NCI-H1105 (cell line): ENCODE measurements around the gene FBN2.
"Not testable (repeated sequence)": the region's sequence is repeated elsewhere in the genome, so short reads cannot be mapped to it uniquely, and the experiment has no call there.

Experiments used
- DNase-seq: peaks from one replicate; lab custom pipeline; 2025; lab: John Stamatoyannopoulos, UW

Gene FBN2

DNA sequence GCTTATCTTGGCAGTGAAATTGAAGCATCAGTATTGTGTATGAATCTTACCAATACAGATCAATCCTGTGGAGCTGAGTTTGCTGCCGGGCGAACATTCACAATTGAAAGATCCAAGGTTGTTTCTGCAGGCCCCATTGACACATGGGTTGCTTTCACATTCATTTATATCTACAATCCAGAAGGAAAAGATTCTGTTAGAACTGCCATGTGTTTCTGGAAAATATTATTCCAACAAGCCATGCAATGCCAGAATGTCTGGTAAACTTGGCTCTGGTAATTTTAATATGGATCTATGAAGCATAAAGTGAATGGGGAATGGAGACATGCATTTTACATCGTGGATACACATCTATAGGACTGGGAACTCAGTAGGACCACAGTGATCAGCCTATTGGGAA lies 180.8 kb downstream of the FBN2 start:
- DNase-seq: no peak

DNA sequence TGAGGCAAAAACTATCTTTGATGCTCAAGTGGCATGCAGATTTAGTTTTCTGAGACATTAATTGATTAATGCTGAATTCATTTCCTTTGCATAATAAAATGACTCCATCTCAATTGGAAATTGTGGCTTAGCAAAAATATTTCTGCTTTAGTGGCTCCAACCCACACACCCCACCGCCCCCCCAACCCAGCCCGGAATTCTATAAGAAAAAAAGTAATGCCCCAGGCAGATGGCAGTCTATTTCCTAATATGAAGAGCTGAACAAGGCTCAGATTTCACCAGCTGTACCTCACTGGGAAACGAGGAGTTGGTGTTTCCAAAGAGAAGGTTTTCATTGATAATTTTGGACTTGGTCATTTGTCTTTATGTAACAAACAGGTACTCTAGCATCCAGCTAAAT lies 182.1 kb downstream of the FBN2 start:
- DNase-seq: no peak

DNA sequence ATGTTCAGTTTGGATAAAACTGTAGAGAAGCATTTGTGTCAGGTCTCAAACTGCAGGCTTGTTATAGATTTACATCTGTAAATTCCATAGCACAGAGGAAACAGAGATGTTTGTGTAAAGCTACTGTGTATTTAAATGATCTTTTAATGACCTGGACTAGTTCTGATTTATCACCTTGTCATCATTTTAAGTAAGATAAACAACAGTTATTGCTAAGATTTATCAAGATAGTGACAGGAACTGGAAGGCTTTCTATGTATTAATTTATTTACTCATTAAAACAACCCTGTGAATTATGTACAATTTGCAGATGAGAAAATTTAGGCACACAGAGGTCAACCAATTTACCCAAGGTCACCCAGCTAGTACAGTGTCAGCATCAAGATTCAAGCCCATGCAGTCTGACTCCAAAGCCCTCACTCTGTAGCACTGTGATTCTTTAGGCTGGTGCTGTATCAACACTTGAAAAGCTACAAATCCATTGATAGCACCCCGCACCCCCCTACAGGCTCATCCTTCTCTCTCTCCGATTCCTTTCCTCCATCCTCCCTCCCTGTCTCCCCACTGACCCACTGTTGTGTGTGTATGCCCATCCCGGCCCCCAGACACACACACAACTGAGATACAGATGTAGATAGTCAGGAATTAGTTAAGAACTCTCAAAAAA lies 184.5 kb downstream of the FBN2 start:
- no peak for DNase-seq

DNA sequence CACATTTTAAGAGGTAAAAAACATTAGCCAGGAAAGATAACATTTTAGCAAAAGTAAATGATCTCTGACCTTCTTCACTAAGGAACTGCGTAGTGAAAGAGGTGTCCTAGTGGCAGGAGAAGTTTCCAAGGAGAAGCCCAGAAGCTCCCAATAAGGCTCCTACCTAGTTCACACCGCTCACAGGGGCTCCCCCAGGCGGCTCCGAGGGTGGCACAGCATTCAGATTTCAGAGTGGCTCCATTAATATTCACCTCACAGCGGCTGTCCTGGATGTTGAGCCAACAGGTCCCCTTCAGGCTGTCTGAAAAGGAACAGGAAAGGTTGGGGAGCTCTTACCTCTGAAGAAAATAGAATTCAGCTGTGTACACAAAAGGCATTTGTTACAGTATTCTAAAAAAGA lies 187.3 kb downstream of the FBN2 start:
- DNase-seq: no peak

DNA sequence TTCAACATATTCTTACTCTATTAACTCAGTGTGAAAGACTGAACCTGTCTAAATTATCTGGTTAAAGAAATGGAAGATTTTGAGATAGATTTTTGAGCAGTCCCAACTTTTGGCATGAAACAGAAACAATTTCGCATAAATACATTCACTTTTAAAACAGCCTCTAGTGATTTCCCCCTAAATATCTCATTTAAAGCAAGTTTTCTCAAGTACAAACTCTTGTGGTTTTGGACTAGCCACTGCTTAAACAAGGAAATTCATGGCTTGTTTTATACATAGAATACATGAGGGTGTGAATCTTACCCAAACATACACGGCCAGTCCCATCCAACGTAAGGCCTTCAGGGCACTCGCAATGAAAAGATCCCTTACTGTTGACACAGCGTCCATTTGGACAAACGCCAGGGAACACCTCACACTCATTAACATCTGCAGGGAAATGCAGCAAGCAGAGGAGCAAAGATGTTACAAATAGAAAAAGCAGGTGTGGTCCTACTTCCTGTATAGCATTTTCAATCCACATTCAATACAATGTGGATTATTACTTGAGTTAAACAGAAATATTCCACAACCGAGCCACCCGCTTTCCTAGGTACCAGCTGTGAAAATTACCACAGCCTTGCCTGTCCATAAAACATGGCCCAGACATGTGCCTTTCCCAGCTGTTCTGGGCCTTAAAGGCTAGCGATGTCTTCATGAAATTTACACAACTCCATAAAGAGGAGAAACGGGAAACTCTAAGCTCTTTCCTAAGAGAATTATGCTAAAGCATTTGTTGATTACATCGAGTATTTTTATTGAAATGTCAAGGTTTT lies 188.8 kb downstream of the FBN2 start:
- DNase-seq: peak; percentile 57

DNA sequence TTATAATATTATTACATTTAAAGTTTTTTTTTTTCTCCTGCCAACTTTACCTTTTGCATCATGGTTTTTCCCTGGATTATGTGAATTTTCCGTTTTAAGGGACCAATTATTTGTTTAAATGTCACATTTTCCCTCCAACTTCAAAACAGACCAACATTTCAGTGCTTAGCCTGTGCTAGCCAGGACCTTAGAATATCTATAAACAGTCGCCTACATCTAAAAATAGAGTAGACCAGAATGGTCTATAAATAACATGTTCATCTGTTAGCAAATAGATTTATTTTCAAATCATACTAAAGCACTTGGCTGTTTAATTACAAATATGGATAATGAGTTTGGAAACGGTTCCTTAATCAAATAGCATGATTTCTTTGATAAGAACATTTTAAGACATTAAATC lies 192.0 kb downstream of the FBN2 start:
- DNase-seq: no peak

DNA sequence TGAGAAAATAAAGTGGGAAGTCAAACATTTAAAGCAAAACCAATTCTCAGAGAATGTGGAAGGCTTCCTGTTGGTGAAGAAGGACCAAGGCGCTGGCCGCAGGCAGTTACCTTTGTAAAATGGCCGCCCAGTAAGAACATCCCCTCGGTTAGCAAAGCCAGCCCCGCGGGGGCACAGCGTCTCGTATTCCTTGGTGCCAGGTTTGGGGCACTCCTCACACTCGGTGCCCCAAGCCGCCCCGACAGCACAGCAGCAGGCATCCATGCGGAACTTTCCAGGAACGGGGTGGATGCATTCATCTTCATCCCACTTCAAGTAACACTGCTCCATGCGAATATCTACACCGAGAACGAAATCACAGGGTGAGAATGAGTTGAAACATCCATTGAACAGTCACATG lies 192.8 kb downstream of the FBN2 start:
- DNase-seq: no peak

DNA sequence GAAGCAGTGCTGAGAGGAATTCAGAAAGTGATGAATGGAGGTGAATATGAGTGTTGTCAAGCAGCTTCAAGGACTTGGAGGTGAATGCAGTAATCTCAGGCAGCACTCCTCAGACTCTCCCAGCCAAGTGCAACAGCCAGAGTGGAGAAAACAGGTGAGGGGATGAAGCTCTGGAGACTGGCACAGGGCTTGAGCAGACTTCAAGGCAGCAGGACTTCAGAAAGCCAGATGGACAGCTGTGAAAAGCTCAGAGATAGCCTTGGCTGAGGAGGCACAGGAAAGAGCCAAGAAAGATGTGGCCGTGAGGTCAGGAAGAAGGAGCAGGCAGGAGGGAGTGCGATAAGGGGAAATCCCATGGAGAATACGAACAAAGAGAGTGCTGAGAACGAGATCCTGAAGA lies 194.9 kb downstream of the FBN2 start:
- DNase-seq: no peak

DNA sequence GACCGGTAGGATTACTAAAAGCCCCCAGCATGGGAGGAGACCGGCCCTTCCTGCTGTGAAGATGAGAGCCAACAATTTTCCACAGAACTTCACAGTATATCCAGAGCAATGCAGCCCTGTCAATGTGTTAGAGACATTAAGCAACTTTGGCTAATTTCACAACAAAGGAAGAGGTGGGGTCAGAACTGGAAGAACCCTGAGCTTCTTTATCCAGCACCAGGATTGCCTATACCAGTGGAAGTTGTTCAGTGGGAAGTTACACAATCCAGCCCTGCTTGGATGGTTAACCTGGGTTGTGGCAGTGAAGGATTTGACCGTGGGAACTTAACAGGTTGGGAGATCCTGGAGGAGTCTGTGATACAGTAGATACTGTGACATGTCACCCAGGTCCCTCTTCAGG lies 197.0 kb downstream of the FBN2 start:
- DNase-seq: no peak

DNA sequence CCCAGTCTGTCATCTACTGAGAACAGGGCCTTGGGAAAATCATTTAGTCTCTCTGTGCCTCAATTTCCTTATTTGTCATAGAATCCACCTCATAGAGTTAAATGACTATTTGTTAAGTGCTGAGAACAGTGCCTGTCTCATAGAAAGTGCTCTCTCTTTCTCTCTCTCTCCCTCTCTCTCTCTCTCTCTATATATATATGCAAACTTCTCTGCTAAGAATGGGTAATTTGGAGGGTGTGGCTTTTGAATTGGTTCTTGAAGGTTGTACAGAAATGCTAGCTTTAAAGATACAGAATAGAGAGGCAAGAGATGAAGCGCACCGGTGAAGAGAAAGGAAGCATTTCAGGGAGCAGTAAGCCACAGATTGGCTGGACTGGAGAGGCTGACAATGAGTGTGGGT lies 197.4 kb downstream of the FBN2 start:
- no peak for DNase-seq

DNA sequence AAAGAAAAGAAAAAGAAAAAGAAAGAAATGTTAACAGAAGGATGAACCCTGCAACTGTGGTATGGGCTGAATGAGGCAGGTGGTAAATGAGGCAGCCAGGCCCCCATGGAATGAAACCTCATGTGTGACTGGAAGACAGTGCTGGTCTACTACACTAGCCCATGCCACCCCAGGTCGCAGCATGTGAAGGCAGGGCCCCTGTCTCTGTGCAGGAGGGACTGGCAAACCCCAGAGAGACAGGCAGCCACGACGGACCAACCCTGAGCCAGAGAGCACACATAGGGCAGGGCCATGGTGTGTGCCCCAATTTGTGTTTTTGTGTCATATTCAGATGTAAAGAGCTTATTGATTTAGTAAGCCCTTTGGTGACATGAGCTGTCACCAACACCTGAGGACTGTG lies 198.5 kb downstream of the FBN2 start:
- no peak for DNase-seq

DNA sequence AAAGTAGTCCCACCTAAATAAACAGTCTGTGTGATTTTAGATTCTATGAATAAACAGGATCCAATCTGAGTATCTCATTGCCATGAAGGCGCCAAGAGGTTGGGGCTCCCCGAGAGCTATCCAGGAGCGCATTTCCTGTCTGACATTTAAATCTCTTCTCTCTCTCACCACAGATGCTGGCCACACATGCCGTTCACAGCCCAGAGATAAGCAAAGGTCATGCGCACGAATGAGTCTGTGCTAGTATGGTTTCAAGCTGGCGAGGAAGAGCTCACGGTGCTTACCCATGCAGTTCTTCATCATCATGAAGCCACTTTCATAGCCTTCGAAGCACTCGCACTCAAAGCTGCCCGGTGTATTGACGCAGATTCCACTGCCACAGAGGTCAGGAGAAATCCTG lies 199.4 kb downstream of the FBN2 start:
- DNase-seq: no peak

DNA sequence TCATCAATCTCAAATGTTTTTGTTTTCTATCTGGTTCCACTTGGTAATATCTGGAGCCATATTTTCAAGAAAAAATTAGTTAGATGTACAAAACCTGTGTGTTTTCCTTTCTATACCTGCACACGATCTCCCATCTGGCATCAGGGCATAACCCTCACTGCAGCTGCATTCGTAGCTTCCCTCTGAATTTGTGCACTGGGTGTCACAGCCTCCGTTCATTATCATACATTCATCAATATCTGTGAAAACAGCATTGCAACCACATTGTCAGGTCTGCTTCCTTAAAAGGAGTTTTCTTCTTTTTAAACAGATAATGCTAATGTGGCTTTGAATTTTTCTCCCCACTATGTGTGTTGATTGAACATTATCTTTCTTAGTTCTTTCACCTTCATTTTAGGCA lies 202.7 kb downstream of the FBN2 start:
- DNase-seq: no peak

DNA sequence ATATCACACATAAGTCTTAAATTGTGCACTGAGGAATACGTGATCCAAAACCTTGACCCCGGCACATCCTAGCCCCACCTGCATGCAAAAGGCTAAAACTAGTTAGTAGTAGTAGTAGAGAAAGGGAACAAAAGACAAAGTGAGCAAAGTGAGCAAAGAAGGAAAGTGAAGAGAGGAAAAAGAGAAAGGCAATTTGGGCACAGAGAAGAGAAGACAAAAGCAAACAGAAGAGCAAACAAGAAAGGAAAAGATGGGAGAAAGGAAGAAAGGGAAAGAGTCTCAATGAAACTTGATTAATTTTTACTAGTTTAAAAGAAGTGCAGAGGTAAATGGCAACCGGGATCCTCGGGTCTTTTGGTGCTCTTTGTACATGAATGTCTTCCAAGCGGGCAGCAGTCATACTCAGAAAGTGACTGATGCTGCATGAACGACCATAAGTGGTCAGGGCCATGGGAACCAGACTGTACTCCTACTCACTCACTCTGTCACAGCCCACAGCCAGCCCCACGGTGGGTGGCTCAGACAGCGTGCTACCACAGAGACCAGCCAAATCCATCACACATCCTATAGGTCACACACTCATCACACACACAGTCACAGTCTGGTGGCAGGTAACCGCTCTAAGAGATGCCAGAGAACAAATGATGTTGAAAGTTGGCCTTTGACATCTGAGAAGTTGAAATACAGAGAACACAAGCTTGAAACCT lies 203.9 kb downstream of the FBN2 start:
- DNase-seq: no peak

DNA sequence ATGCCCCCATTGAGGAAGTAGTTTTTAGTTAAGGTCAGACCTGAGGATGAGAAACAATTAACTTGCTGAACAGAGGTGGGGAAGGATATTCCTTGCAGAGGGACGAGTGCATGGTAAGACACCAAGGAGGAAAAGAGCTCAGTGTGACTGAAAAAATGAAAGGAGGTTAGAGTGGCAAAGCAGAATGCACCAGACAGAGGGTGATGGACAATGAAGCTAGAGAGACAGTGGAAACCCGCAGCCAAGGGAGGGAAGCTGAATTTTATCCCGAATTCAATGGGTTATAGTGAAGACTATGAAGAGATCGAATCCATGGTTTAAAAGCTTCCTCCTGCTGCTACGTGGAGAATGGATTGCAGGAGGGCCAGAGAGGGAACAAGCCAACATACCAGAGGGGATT lies 206.8 kb downstream of the FBN2 start:
- DNase-seq: no peak

DNA sequence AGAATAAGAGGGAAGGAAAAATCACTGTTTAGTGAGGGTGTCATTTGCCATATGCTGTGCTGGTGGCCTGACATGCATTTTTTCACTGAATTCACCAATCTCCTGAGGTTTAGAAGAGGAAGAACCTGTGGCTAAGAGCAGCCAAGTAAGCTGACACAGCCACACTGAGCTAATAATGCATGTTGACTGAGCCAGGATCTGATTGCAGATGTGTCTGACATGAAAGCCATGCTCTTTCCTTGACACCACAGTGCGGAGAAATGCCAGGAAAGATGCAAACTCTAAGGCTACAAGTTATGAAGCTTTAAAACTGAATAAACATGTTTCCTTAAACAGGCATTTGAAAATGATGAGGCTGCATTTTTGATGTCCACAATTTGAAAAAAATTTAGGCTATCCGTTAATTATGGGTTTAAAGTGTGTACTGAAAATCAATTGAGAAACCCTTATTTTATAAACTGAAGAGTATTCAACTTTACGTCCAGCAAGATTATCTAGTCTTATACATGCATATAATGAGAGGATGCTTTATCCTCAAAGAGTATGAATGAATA lies 208.6 kb downstream of the FBN2 start:
- no peak for DNase-seq

DNA sequence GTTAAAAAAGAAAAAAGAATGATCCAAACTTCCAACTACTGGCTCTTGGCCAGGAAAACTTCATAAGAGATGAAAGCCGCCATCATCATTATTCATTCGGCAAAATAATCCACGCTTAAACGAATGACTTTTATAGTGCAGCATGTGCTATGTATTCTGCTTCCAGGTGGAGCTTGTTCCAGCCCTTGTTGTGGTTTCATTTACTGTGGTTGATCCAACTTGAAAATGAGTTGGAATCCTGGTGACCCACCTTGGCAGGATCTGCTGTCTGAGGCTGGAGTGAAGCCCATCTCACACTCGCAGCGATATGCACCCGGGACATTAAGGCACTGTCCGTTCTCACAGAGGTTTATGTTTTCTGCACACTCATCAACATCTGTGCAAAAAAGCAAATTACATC lies 209.6 kb downstream of the FBN2 start:
- DNase-seq: no peak

DNA sequence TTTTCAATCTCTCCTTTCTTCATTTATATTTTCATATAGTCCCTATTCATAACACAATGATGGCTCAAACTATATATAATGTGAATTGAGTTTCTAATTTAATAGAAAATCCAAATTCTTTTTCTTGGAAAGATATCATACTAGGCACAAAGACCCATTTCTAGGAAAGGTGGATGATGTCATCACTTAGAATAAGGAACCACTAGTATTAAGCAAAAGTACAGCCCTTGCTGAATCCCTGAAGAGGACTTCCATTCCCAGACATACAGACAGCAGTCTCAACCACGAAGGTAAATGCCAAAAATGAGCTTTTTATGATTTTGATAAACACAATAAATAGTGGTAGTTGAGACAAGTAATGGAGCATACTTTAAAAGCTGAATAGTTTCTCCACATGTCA lies 210.0 kb downstream of the FBN2 start:
- DNase-seq: no peak

DNA sequence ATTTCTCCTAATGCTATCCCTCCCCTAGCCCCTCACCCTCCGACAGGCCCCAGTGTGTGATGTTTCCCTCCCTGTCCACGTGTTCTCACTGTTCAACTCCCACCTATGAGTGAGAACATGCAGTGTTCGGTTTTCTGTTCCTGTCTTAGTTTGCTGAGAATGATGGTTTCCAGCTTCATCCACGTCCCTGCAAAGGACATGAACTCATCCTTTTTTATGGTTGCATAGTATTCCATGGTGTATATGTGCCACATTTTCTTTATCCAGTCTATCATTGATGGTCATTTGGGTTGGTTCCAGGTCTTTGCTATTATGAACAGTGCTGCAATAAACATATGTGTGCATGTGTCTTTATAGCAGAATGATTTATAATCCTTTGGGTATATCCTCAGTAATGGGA lies 216.6 kb downstream of the FBN2 start:
- not testable (repeated sequence) for DNase-seq

DNA sequence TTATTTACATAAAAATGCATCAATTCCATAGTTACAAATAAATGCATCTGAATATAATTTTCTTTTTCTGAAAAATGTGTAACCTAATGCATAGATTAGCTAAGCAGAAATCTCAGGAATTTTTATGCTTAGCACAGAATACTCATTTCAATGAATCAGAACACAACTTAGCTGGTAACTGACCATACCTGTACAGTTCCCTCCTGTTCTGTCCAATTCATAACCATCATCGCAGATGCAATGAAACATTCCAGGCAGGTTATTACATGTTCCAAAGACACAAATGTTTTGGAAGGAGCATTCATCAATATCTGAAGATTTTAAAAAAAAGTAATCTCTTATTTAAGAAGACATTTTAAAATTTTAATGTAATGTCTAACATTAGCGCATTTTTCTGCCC lies 219.4 kb downstream of the FBN2 start:
- DNase-seq: no peak

DNA sequence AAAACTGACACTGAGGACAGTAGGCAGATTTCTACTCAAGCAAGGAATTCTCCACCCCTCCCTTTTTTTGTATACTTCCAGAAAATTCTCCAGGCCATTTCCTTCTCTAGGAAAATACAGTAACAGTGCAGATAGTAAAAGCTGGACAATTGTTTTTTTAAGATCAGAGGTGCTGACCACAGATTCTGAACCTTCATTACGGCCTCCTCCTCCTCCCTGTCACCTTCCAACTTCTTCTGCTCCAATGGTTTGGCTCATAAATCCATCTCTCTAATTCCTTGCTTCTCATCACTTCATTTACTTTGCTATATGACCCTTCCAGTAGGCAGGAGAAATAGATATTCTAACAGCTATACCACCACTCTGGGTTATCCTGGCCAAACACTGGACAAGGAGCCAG lies 220.6 kb downstream of the FBN2 start:
- no peak for DNase-seq

DNA sequence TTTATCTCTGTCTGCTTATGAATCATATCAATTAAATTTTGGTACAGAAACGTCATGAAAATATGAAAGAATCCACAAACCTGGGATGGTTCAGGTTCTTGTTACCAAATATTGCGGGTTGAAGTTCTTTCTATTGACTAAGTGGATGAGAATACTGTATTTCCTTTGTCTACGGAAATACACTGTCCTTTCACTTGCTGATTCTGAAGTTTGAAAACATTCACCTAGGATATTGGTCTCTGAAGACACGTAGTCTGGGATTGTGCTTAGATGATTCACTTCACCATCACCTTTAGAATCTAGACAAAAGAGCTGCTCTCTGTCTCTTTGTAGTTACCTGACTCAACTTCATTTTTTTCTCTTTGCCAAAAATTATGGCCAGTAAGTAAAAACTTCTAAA lies 222.4 kb downstream of the FBN2 start:
- DNase-seq: no peak

DNA sequence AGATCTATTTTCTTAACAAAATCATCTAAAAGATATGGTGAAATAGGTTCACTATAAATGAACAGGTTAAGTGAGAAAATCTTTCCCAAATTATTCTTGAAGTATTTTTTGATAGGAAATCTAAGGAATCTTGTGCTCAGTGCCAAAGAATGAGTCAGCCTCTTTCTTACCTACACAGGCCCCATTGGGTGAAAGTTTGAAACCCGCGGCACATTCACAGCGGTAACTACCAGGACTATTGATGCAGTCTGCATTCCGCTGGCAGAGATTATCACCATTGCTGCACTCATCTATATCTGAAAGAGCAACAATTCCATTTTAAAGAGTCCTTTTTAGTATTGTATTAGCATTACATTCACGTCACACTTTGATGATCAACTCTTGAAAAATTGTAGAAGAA lies 232.7 kb downstream of the FBN2 start:
- DNase-seq: no peak
